K562 (cell line): Measurements from ENCODE around the gene MAMDC4. TPM values are rescaled to one million over a fixed set of nuclear protein-coding genes. Genes with fewer than 3 reads are reported as not detected.
A peak's percentile ranks its signal among the peaks of the same experiment; 100 is the strongest.

Experiments used
- EP400 ChIP-seq: fragments of 450-650 bp; IDR thresholded peaks from 2 replicates; pipeline ENCODE4 v1.6.1; 2017; ENCODE audit warnings: antibody characterized with exemption, mild to moderate bottlenecking, moderate library complexity
- FOXM1 ChIP-seq, 2 experiments: fragments of 450-650 bp in 1 of 2; sonication (generic) in 1 of 2; formaldehyde crosslinking in 1 of 2; IDR thresholded peaks; 2 replicates each; pipeline versions ENCODE4 v1.6.1 to v1.9.0; 2017 to 2022; ENCODE audit warnings: low read depth in 2 of 2, mild to moderate bottlenecking in 2 of 2, missing genetic modification reagents in 1 of 2, moderate library complexity in 1 of 2
- GABPA ChIP-seq: fragments of 200-800 bp; sonication (Bioruptor generic); conservative IDR thresholded peaks from 2 replicates; pipeline ENCODE4 v1.6.1; 2016; ENCODE audit warnings: low read depth, missing genetic modification characterization, missing compliant biosample characterization
- MAZ ChIP-seq, 2 experiments: fragments of 450-650 bp in 1 of 2; sonication (generic) in 1 of 2; formaldehyde crosslinking; IDR thresholded peaks in 1 of 2; conservative IDR thresholded peaks in 1 of 2; 2 replicates each; pipeline versions ENCODE4 v1.4.0 to v1.5.0; 2020; ENCODE audit warnings: mild to moderate bottlenecking in 1 of 2, missing genetic modification reagents in 1 of 2
- PHB ChIP-seq: fragments of 250-450 bp; sonication (Bioruptor Pico); IDR thresholded peaks from 2 replicates; pipeline ENCODE4 v1.5.0; 2021
- TAF7 ChIP-seq: fragments of 450-650 bp; IDR thresholded peaks from 2 replicates; pipeline ENCODE4 v1.6.1; 2016; ENCODE audit warnings: missing genetic modification characterization, missing compliant biosample characterization
- ZFP1 ChIP-seq: fragments of 450-650 bp; formaldehyde crosslinking; IDR thresholded peaks from 2 replicates; pipeline ENCODE4 v1.4.0; 2020; ENCODE audit warnings: mild to moderate bottlenecking, mixed read lengths
- ZNF75A ChIP-seq: fragments of 450-650 bp; formaldehyde crosslinking; IDR thresholded peaks from 2 replicates; pipeline ENCODE4 v1.4.0; 2020; ENCODE audit warnings: mild to moderate bottlenecking
- polyA plus RNA-seq, 8 experiments: library from polyadenylated mRNA; depleted of rRNA in 4 of 8; stranded (reverse) in 5 of 8; unstranded in 3 of 8; fragments of >200 nt; fragmentation: Nextera tagmentation in 2 of 8; fragmentation: Illumina TruSeq in 1 of 8; extraction: Ambion mirVana in 2 of 8; extraction: Trizol in 1 of 8; gene quantifications; 2 replicates each; pipeline versions ENCODE4 v1.2.1 to v1.2.3, GENCODE V29; 2011 to 2014; ENCODE audit warnings: inconsistent platforms in 1 of 8, missing spikeins in 1 of 8
- total RNA-seq, 7 experiments: library from RNA; depleted of rRNA in 6 of 7; stranded (reverse); fragments of >200 nt in 6 of 7; fragmentation: Illumina TruSeq in 2 of 7; extraction: Trizol in 2 of 7; gene quantifications; 2 replicates each; pipeline versions ENCODE4 v1.2.1 to v1.2.3, GENCODE V29; 2011 to 2021; ENCODE audit warnings: low replicate concordance in 1 of 7
- TF ChIP-seq, protein P1 (sequence below), 2 experiments: fragments of 450-650 bp; IDR thresholded peaks; 2 replicates each; pipeline ENCODE4 v1.6.1; 2016
- TF ChIP-seq, protein P2 (sequence below): sonication (generic); formaldehyde crosslinking; IDR thresholded peaks from 2 replicates; pipeline ENCODE4 v1.4.0; 2020; ENCODE audit warnings: mild to moderate bottlenecking, missing genetic modification reagents
- TF ChIP-seq, protein P3 (sequence below): fragments of 450-650 bp; formaldehyde crosslinking; IDR thresholded peaks from 2 replicates; pipeline ENCODE4 v1.4.0; 2020; ENCODE audit warnings: mild to moderate bottlenecking, moderate library complexity
- TF ChIP-seq, protein P4 (sequence below): sonication (generic); formaldehyde crosslinking; IDR thresholded peaks from 2 replicates; pipeline ENCODE4 v1.8.0; 2022; ENCODE audit warnings: mild to moderate bottlenecking, missing genetic modification reagents
- TF ChIP-seq, protein P5 (sequence below): fragments of 250-450 bp; sonication (Bioruptor Pico); IDR thresholded peaks from 2 replicates; pipeline ENCODE4 v1.5.0; 2021; ENCODE audit warnings: mild to moderate bottlenecking, moderate library complexity
- TF ChIP-seq, protein P6 (sequence below): fragments of 250-450 bp; sonication (Bioruptor Pico); IDR thresholded peaks from 2 replicates; pipeline ENCODE4 v1.8.0; 2022; ENCODE audit warnings: inconsistent platforms, mild to moderate bottlenecking, moderate library complexity, borderline replicate concordance

MAMDC4 gene
- total and polyA plus RNA-seq, 9 of the 15 experiments (the other 6 are each of a cell fraction or from before 2014, with no cell fraction given), result 0.03 to 10.8 (median 1.5) TPM

DNA sequence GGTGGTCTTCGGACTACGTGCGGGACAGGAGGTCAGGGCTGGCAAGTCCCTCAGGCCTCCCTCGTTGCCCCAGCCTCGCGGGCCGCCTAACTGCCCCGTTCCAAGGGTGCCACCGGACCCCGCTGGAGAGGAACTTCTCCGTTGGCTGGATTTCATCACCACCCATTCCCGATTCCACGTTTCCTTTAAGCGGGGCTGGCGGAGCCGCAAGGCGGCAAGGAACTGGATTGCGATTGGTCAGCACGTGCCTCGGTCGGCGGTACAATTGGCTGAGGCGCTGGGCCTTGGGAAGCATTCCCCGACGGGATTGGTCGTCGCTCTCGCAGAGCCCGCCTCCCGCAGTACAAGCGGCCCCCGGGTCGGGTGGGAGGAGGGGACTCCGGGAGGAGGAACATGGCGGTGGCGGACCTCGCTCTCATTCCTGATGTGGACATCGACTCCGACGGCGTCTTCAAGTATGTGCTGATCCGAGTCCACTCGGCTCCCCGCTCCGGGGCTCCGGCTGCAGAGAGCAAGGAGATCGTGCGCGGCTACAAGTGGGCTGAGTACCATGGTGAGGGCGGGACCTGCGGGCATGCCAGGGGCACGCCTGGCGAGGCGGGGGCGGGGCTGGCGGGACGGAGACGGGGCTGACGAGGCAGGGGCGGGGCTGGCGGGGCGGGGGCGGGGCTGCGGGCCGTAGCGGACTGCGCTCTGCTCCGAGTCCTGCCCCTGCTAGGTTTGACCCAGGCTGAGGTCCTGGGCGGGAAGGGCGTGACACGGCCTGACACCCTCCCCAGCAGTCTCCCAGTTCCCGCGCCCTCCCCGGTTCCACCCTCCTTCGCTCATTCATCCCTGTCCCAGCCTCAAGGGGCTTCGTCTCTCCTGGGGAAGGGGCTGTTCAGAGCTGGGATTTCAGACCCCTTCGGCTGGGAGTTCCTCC is 2.8 kb upstream of the MAMDC4 start, which contains the start of gene PHPT1 (continued):
- TF ChIP-seq, protein P1, sequence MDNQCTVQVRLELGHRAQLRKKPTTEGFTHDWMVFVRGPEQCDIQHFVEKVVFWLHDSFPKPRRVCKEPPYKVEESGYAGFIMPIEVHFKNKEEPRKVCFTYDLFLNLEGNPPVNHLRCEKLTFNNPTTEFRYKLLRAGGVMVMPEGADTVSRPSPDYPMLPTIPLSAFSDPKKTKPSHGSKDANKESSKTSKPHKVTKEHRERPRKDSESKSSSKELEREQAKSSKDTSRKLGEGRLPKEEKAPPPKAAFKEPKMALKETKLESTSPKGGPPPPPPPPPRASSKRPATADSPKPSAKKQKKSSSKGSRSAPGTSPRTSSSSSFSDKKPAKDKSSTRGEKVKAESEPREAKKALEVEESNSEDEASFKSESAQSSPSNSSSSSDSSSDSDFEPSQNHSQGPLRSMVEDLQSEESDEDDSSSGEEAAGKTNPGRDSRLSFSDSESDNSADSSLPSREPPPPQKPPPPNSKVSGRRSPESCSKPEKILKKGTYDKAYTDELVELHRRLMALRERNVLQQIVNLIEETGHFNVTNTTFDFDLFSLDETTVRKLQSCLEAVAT (IDR thresholded peaks at IDR 0.05), result peak in 1 of 2 experiments; percentile 96; a peak in 3 of 4 replicates
- TF ChIP-seq, protein P2, sequence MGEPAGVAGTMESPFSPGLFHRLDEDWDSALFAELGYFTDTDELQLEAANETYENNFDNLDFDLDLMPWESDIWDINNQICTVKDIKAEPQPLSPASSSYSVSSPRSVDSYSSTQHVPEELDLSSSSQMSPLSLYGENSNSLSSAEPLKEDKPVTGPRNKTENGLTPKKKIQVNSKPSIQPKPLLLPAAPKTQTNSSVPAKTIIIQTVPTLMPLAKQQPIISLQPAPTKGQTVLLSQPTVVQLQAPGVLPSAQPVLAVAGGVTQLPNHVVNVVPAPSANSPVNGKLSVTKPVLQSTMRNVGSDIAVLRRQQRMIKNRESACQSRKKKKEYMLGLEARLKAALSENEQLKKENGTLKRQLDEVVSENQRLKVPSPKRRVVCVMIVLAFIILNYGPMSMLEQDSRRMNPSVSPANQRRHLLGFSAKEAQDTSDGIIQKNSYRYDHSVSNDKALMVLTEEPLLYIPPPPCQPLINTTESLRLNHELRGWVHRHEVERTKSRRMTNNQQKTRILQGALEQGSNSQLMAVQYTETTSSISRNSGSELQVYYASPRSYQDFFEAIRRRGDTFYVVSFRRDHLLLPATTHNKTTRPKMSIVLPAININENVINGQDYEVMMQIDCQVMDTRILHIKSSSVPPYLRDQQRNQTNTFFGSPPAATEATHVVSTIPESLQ (CRISPR knock-in tag), result peak; percentile 90; the same call in 1 of the 2 replicates
- TF ChIP-seq PHB (CRISPR knock-in tag) (peak; percentile 16; the same call in 1 of the 2 replicates), GABPA (tag) (peak; percentile 45; the same call in 1 of the 2 replicates), TAF7 (peak; percentile 75), EP400 (peak; percentile 100), MAZ (CRISPR knock-in tag; conservative IDR thresholded peaks at IDR 0.05 in 1 of 2, IDR thresholded peaks at IDR 0.05 in 1 of 2) (peak; percentile 94 to 96), ZFP1 (CRISPR knock-in tag) (0 out of 2 replicates have a peak, but pooled peaks have one; percentile 40), ZNF75A (CRISPR knock-in tag) (no peak), FOXM1 (IDR thresholded peaks at IDR 0.05; ENCODE audit: low read depth) (peak; percentile 86), FOXM1 (CRISPR knock-in tag; IDR thresholded peaks at IDR 0.05; ENCODE audit: low read depth) (no peak; the same call in 1 of the 2 replicates)
- TF ChIP-seq, protein P3, sequence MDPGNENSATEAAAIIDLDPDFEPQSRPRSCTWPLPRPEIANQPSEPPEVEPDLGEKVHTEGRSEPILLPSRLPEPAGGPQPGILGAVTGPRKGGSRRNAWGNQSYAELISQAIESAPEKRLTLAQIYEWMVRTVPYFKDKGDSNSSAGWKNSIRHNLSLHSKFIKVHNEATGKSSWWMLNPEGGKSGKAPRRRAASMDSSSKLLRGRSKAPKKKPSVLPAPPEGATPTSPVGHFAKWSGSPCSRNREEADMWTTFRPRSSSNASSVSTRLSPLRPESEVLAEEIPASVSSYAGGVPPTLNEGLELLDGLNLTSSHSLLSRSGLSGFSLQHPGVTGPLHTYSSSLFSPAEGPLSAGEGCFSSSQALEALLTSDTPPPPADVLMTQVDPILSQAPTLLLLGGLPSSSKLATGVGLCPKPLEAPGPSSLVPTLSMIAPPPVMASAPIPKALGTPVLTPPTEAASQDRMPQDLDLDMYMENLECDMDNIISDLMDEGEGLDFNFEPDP (CRISPR knock-in tag), result no peak
- TF ChIP-seq, protein P4, sequence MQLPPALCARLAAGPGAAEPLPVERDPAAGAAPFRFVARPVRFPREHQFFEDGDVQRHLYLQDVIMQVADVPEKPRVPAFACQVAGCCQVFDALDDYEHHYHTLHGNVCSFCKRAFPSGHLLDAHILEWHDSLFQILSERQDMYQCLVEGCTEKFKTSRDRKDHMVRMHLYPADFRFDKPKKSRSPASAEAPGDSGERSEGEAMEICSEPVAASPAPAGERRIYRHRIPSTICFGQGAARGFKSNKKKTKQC (CRISPR knock-in tag), result no peak
- TF ChIP-seq, protein P5, sequence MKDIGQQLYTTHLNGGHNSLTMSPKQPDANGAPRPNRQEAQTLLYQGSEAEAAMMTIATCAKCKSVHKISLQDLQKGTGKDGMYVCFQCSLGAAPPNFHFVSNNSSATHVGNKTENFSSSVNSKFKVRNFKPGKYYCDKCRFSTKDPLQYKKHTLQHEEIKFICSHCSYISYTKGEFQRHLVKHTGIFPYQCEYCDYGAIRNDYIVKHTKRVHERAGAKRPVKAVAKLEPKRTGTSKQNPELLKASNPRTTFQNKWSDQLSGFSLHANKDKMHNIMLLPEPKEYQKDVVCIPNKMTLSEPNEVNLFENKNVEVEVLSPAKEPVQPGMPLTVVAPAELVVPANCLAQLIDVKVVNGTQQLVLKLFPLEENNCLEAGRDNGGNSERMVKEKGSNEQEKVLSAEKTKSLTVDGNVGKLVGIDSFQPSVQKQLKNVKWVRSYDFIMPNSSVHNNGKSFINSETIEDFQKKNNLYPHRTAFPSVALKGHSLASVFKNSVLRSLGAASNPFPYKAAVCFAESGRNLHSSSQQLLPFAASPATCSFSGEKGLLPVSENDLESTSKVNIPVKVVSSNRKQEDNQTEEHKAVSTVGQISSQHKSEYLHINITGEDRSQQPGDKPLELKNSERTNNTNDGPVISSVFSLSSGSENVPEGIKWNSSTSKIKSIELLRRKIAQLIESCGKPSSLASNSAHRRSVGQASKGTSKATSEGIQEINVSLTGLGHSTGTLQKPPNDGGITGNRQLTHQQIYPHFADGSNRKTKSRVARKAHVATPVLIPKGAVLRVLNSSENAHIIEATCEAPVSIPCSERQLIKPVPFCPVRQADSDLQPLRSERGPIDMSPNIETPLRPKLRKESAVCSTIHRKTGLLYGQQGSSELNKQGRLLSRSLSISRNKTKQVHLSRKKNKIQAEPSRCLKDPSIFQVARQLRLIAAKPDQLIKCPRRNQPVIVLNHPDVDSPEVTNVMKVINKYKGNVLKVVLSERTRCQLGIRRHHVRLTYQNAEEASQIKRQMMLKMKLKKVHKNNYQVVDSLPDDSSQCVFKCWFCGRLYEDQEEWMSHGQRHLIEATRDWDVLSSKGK, result no peak
- TF ChIP-seq, protein P6, sequence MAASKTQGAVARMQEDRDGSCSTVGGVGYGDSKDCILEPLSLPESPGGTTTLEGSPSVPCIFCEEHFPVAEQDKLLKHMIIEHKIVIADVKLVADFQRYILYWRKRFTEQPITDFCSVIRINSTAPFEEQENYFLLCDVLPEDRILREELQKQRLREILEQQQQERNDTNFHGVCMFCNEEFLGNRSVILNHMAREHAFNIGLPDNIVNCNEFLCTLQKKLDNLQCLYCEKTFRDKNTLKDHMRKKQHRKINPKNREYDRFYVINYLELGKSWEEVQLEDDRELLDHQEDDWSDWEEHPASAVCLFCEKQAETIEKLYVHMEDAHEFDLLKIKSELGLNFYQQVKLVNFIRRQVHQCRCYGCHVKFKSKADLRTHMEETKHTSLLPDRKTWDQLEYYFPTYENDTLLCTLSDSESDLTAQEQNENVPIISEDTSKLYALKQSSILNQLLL, result no peak
